ENCODE results near the gene SKI. TPM values are rescaled to one million over a fixed set of nuclear protein-coding genes. Genes with fewer than 3 reads are reported as not detected.

SKI gene
- total and polyA plus RNA-seq, 9 of the 15 experiments (the other 6 are each of a cell fraction or from before 2014, with no cell fraction given): 0.10 to 60.5 (median 4.6) TPM

GRCh38 chr1:2279210-2279639 is 51.1 kb downstream of the SKI start (continued):
- TF ChIP-seq, protein P1, sequence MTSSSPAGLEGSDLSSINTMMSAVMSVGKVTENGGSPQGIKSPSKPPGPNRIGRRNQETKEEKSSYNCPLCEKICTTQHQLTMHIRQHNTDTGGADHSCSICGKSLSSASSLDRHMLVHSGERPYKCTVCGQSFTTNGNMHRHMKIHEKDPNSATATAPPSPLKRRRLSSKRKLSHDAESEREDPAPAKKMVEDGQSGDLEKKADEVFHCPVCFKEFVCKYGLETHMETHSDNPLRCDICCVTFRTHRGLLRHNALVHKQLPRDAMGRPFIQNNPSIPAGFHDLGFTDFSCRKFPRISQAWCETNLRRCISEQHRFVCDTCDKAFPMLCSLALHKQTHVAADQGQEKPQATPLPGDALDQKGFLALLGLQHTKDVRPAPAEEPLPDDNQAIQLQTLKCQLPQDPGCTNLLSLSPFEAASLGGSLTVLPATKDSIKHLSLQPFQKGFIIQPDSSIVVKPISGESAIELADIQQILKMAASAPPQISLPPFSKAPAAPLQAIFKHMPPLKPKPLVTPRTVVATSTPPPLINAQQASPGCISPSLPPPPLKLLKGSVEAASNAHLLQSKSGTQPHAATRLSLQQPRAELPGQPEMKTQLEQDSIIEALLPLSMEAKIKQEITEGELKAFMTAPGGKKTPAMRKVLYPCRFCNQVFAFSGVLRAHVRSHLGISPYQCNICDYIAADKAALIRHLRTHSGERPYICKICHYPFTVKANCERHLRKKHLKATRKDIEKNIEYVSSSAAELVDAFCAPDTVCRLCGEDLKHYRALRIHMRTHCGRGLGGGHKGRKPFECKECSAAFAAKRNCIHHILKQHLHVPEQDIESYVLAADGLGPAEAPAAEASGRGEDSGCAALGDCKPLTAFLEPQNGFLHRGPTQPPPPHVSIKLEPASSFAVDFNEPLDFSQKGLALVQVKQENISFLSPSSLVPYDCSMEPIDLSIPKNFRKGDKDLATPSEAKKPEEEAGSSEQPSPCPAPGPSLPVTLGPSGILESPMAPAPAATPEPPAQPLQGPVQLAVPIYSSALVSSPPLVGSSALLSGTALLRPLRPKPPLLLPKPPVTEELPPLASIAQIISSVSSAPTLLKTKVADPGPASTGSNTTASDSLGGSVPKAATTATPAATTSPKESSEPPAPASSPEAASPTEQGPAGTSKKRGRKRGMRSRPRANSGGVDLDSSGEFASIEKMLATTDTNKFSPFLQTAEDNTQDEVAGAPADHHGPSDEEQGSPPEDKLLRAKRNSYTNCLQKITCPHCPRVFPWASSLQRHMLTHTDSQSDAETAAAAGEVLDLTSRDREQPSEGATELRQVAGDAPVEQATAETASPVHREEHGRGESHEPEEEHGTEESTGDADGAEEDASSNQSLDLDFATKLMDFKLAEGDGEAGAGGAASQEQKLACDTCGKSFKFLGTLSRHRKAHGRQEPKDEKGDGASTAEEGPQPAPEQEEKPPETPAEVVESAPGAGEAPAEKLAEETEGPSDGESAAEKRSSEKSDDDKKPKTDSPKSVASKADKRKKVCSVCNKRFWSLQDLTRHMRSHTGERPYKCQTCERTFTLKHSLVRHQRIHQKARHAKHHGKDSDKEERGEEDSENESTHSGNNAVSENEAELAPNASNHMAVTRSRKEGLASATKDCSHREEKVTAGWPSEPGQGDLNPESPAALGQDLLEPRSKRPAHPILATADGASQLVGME (CRISPR knock-in tag; IDR thresholded peaks at IDR 0.05): no peak
- no peak for TF ChIP-seq HSF4 (CRISPR knock-in tag; IDR thresholded peaks at IDR 0.05; ENCODE audit: borderline replicate concordance)
- no peak for TF ChIP-seq ZNF830 (CRISPR knock-in tag; IDR thresholded peaks at IDR 0.05)

DNA sequence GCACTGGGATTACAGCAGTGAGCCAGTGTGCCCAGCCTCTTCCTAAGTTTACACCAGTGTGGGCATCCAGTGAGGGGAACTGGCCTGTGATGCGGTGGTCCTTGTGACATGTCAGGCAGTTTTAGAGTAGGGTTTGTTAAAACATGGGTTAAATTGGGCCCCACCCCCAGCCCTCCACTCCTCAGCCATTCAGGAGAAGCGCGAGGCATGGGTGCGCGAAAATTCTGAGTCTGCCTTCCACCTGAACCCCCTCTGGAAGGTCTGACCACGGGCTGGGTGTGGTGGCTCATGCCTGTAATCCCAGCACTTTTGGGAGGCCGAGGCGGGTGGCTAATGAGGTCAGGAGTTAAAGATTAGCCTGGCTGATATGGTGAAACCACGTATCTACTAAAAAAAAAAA is 51.7 kb downstream of the SKI start:
- DNase-seq (ENCODE audit: extremely low read depth in 1 of 4, low spot score in 3 of 4) (no peak), FAIRE-seq (no peak), ATAC-seq (no peak)
- BruUV-seq (replicated peaks): no TSS peak
- in situ Hi-C loops (cut with MboI) (no loop called here), intact Hi-C loops (cut with micrococcal nuclease) (no loop called here)
- Histone ChIP-seq H3K4me2 (ENCODE audit: insufficient read depth, low read length) (no peak overlapping the region), H3K36me3 (ENCODE audit: control insufficient read depth, insufficient read depth, low read length) (peaks cover 19% of the 10 kb centered on the region; the same call in 2 of the 3 replicates), H3K9ac (ENCODE audit: insufficient read depth in 1 of 2, low read depth in 2 of 2, low read length in 2 of 2) (no peak overlapping the region), H3K27ac (ENCODE audit: extremely low read depth, low read depth, low read length) (no peak overlapping the region), H4K20me1 (replicated peaks; ENCODE audit: control insufficient read depth, insufficient read depth, low read length) (peaks cover 15% of the 10 kb centered on the region; the same call in 1 of the 2 replicates), H3K4me1 (replicated peaks in 1 of 2; ENCODE audit: control insufficient read depth in 2 of 2, insufficient read depth in 2 of 2, low read length in 2 of 2) (peaks cover 15 to 60% of the 10 kb centered on the region in 2 experiments), H3K9me1 (ENCODE audit: control insufficient read depth, insufficient read depth, low read length) (peaks cover 6% of the 10 kb centered on the region), H3K9me3 (replicated peaks; ENCODE audit: control insufficient read depth, insufficient read depth, low read depth, low read length) (peaks cover 2% of the 10 kb centered on the region), H3K27me3 (ENCODE audit: control insufficient read depth in 2 of 2, insufficient read depth in 2 of 2, low read length in 2 of 2) (no peaks in the 10 kb centered on the region), H2AFZ (ENCODE audit: low read depth, low read length) (no peak overlapping the region), H3K4me3 (no peak overlapping the region), H3K79me2 (ENCODE audit: control insufficient read depth, insufficient read depth, low read length) (peaks cover 74% of the 10 kb centered on the region)
- ChIA-PET POLR2A (no interaction called here), CTCF (ENCODE audit: low intra/inter-chr PET ratio) (no interaction called here)
- 80% methylated on average over 9 of the region's 9 CpGs for WGBS (ENCODE audit: insufficient coverage, low coverage, missing lambda C conversion rate)
- TF ChIP-seq, protein P2, sequence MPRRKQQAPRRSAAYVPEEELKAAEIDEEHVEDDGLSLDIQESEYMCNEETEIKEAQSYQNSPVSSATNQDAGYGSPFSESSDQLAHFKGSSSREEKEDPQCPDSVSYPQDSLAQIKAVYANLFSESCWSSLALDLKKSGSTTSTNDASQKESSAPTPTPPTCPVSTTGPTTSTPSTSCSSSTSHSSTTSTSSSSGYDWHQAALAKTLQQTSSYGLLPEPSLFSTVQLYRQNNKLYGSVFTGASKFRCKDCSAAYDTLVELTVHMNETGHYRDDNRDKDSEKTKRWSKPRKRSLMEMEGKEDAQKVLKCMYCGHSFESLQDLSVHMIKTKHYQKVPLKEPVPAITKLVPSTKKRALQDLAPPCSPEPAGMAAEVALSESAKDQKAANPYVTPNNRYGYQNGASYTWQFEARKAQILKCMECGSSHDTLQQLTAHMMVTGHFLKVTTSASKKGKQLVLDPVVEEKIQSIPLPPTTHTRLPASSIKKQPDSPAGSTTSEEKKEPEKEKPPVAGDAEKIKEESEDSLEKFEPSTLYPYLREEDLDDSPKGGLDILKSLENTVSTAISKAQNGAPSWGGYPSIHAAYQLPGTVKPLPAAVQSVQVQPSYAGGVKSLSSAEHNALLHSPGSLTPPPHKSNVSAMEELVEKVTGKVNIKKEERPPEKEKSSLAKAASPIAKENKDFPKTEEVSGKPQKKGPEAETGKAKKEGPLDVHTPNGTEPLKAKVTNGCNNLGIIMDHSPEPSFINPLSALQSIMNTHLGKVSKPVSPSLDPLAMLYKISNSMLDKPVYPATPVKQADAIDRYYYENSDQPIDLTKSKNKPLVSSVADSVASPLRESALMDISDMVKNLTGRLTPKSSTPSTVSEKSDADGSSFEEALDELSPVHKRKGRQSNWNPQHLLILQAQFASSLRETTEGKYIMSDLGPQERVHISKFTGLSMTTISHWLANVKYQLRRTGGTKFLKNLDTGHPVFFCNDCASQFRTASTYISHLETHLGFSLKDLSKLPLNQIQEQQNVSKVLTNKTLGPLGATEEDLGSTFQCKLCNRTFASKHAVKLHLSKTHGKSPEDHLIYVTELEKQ (CRISPR knock-in tag; IDR thresholded peaks at IDR 0.05): no peak
- TF ChIP-seq BRD9 (IDR thresholded peaks at IDR 0.05; ENCODE audit: low read depth, partially characterized antibody) (no peak), GTF2F1 (IDR thresholded peaks at IDR 0.05; ENCODE audit: low read depth, low read length) (no peak), SAP30 (IDR thresholded peaks at IDR 0.05; ENCODE audit: borderline replicate concordance, insufficient read depth, low read depth, low read length, poor library complexity, severe bottlenecking) (no peak), SRF (CRISPR knock-in tag; IDR thresholded peaks at IDR 0.05) (no peak), FOXP4 (CRISPR knock-in tag; IDR thresholded peaks at IDR 0.05; ENCODE audit: borderline replicate concordance) (no peak)

All from K562 (cell line).